ENCODE data around the gene ARL13B.

- TF ChIP-seq BHLHE40 (IDR thresholded peaks at IDR 0.05; ENCODE audit: borderline replicate concordance) (no peak), FOXM1 (IDR thresholded peaks at IDR 0.05; ENCODE audit: borderline replicate concordance) (no peak), PKNOX1 (IDR thresholded peaks at IDR 0.05) (no peak), FOXK2 (IDR thresholded peaks at IDR 0.05) (no peak), TARDBP (IDR thresholded peaks at IDR 0.05) (no peak), FOXA1 (IDR thresholded peaks at IDR 0.05) (no peak), HDGF (IDR thresholded peaks at IDR 0.05; ENCODE audit: borderline replicate concordance) (no peak), CTBP1 (IDR thresholded peaks at IDR 0.05; ENCODE audit: borderline replicate concordance) (no peak), SP1 (IDR thresholded peaks at IDR 0.05) (no peak), ARNT (IDR thresholded peaks at IDR 0.05) (no peak), NFRKB (IDR thresholded peaks at IDR 0.05) (no peak), LEF1 (IDR thresholded peaks at IDR 0.05; ENCODE audit: borderline replicate concordance) (no peak), SUZ12 (IDR thresholded peaks at IDR 0.05) (no peak), ZNF384 (IDR thresholded peaks at IDR 0.05) (no peak)
Observed at GRCh38 chr3:94001191-94001590, 21.2 kb downstream of the ARL13B start.

All from HEK293T (cell line).